Measurements from ENCODE around the gene PHF19.

The PHF19 gene

GRCh38 chr9:120873512-120873911 is 3.5 kb downstream of the PHF19 start:
- no peak for DNase-seq (ENCODE audit: low read depth in 2 of 2)

GRCh38 chr9:120872791-120873502 is 4.0 kb downstream of the PHF19 start:
- DNase-seq (ENCODE audit: low read depth in 2 of 2): no peak

DNA sequence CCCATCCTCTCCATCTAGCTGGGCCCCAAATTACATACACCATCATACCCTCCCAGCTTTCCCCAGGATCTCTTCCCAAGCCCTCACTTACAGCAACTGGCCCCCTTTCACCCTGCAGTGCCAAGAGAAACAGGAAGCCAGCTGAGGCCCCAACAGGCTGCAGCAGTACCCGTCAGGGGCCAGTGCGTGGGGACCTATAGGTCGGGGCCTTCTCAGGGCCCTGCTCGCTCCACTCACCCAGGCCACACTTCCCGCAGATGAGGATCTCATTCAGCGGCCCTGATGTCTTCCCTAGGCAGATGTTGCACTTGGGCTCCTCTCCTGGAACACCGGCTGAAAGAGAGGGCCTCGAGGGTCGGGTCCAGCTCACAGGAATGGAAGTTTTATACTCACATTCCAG is 6.8 kb downstream of the PHF19 start:
- DNase-seq (ENCODE audit: low read depth in 2 of 2): no peak

DNA sequence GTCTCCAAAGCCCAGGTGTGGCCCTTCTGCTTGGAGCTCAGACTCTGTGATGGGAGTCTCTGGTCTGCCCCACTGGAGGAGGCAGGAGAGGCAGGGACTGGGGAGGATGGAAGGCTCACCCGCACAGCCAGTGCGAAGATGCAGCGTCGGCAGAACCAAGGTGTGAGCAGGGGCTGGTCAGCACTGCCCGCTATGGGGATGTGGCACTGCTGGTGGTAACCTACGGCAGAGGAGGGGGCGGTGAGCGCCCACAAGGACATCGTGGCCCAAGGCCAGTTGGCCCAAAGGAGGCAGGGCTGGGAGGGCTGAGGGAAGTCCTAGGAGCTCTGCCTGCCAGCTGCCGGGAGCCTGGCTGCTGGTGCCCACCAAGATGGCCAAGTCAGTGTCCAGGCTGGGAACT is 7.3 kb downstream of the PHF19 start:
- no peak for DNase-seq (ENCODE audit: low read depth in 2 of 2)

GRCh38 chr9:120869360-120869687 is 7.7 kb downstream of the PHF19 start:
- no peak for DNase-seq (ENCODE audit: low read depth in 2 of 2)

DNA sequence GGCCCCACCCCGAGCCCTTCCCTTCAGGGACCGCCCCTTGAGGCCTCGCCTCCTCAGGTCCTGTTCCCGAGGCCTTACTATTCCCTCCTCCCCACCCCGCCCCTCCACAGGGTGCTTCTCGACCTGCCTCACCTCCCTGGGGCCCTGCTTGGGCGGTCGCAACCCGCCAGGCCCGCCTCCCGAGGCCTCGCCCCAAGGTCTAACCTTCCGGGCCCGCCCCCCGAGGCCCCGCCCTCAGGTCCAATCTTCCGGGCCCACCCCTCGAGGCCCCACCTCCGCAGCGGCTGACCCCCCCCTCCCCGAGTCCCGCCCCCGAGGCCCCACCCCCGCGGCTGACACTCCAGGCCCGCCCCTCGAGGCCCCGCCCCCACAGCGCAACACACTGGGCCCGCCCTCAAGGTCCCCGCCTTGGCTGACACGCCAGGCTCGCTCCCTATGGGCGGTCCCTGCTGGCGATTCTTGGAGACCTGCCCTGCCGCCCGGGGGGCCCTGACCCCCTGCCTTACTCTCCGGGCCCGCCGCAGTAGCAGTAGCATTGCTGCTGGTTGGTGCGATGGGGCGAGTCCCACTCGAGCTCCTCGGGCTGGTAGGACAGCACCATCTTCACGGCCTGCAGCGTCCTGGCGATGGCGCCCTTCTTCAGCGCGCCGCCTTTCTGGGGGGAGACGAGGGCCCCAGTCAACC is 8.2 kb downstream of the PHF19 start:
- peak; percentile 98 to 99 for DNase-seq (ENCODE audit: low read depth in 2 of 2)

GRCh38 chr9:120868339-120868675 is 8.7 kb downstream of the PHF19 start:
- DNase-seq (ENCODE audit: low read depth in 2 of 2): no peak

GRCh38 chr9:120867676-120868338 is 9.2 kb downstream of the PHF19 start:
- no peak for DNase-seq (ENCODE audit: low read depth in 2 of 2)

DNA sequence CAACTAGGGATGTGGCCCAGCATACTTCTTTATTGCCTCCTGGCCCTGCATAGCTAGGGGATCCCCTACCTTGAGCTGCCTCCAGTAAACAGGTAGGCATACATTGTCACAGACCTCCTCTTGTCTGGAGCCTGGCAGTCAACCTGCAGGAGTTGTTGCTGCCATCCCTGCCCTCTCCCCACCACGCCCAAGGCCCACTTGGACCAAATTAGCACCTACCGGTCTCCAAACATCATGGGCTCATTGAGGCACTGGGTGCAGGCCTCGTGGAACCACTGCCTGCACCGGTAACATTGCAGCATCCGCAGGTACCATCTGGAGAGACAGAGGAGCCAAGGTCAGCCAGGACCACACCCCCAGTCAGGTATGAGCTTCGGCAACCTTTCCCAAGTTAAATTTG is 10.3 kb downstream of the PHF19 start:
- no peak for DNase-seq (ENCODE audit: low read depth in 2 of 2)

DNA sequence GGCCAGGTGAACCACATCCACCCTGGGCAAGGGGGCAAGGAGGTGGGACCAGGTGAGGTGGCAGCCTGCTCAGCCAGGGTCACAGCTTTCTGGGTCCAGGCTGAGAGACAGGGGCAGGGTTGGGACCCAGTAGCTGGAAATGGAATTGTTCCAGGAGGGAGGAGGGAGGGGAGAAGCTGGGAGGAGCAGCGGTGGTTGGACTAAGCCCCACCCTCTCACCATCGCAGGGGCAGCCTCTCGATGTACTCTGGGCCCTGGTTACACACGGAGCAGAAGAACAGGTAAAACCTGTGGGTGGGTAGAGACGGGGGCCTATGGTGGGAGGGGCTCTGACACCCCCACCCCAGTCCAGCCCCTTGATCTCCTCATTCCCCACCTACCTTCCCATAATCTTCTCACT is 11.2 kb downstream of the PHF19 start:
- DNase-seq (ENCODE audit: low read depth in 2 of 2): no peak

- DNase-seq (ENCODE audit: low read depth in 2 of 2): no peak
These were observed 11.8 kb downstream of the PHF19 start for GRCh38 chr9:120865176-120865575.

DNA sequence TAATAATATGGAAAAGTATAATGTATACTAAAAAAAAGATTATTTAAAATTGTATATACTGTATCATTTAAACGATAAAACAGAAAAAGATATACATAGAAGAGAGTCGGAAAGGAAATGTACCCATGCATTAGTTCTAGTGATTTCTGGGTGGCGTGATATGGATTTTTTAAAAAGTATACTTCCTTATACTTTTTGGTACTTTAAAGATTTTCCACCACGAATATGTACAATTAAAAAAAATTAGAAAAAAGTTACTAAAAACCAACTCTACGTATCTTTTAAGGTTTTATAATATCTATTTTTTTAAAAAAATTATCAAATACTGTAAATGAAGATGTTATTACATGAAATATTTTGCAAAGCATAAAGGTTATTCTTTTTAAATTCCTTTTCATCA is 12.3 kb downstream of the PHF19 start:
- no peak for DNase-seq (ENCODE audit: low read depth in 2 of 2)

DNA sequence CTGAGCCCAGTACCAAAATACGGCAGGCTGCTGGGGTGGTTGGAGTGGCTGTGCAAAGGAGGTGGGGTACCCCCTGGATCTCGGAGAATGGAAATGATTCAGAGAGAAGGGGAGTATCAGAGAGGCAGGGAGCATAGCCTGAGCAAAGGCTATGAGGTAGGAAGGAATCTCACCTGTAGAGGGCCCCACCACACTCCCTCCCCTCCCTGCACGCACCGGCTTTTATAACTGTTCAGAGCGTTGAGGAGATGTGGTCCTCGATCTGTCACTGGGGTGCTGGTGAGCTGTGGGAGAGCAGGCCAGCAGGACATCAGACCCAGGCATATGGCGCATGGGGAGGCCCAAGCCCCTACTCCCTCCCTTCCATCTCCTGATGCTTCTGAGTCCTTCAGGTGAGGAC is 13.2 kb downstream of the PHF19 start:
- no peak for DNase-seq (ENCODE audit: low read depth in 2 of 2)

- no peak for DNase-seq (ENCODE audit: low read depth in 2 of 2)
These were observed 14.5 kb downstream of the PHF19 start for GRCh38 chr9:120862452-120862851.

- no peak for DNase-seq (ENCODE audit: low read depth in 2 of 2)
These were observed 15.1 kb downstream of the PHF19 start for GRCh38 chr9:120861935-120862334.

- no peak for DNase-seq (ENCODE audit: low read depth in 2 of 2)
These were observed 16.9 kb downstream of the PHF19 start for GRCh38 chr9:120860083-120860482.

GRCh38 chr9:120859361-120859760 is 17.6 kb downstream of the PHF19 start:
- DNase-seq (ENCODE audit: low read depth in 2 of 2): no peak

DNA sequence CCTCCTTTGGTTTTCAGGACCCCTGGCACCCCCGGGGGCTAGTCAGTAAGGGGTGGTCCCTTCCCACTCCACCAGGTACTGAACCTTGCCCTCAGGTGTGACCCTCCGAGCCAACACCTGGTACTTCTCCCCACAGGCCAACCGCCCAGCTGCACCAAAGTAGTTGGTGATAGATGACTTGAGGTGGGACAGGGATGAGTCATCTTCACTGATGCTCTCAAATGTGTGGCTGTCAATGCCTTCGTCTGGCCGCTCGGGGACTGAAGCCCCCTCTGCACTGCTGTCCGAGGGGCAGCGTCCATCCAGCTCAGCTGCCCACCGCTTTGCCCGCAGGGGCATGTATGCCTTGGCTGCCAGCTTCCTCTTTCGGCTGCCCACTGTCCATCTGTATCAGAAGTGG is 19.1 kb downstream of the PHF19 start:
- no peak for DNase-seq (ENCODE audit: low read depth in 2 of 2)

- no peak for DNase-seq (ENCODE audit: low read depth in 2 of 2)
These were observed 19.5 kb downstream of the PHF19 start for GRCh38 chr9:120857481-120857880.

GRCh38 chr9:120856700-120857099 is 20.3 kb downstream of the PHF19 start:
- no peak for DNase-seq (ENCODE audit: low read depth in 2 of 2)

GRCh38 chr9:120855827-120856670 is 20.9 kb downstream of the PHF19 start:
- DNase-seq (ENCODE audit: low read depth in 2 of 2): no peak

- no peak for DNase-seq (ENCODE audit: low read depth in 2 of 2)
These were observed 22.2 kb downstream of the PHF19 start for GRCh38 chr9:120854596-120855327.
